ENCODE data around the gene TRIM44.

DNA sequence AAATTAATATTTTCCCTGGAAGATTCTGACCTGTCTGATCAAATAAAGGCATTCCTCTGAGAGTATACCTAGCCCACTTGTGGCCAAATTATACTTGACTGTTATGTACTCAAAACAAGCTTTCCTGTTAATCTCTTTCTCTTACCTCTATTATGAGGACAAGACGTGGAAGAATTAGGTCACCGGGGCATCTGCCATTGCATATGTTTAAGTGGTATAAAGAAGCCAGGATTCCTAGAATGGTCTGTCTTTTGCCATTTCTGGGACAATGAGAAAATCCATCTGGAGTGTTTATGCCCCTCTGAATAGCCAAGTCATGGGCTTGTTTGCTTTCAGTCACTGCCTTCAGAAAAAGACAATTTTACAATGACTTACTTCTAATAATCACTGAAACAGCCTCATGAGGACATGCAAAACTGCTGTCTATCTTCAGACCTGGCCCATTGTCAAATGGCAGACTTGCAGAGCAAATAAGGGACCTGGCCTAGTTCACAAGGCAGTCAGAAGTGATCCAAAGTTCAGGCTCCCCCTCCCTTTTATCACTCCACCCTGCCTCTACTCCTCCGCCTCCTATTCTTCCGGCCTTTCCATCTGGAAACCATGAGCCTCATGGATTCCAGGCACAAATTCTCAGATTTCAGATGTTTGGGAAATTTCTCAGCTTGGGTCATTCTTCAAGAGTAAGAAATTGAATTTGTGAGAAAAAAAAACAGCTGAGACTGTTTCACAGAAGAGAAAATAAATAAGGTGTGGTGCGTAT lies 153.2 kb downstream of the TRIM44 start:
- TF ChIP-seq CTCF (IDR thresholded peaks at IDR 0.05 in 2 of 3, conservative IDR thresholded peaks at IDR 0.05 in 1 of 3; ENCODE audit: control insufficient read depth in 2 of 3, extremely low read depth in 1 of 3, insufficient read depth in 1 of 3, low read depth in 3 of 3, low read length in 3 of 3) (no peak), POLR2AphosphoS5 (IDR thresholded peaks at IDR 0.05; ENCODE audit: low read length) (no peak), TAF1 (IDR thresholded peaks at IDR 0.05; ENCODE audit: borderline replicate concordance, low read depth, low read length) (no peak), TCF7 (IDR thresholded peaks at IDR 0.05; ENCODE audit: borderline replicate concordance) (no peak), MTA2 (IDR thresholded peaks at IDR 0.05; ENCODE audit: low read depth) (no peak), PBX3 (IDR thresholded peaks at IDR 0.05; ENCODE audit: insufficient replicate concordance, low read depth, low read length) (no peak), SP1 (IDR thresholded peaks at IDR 0.05; ENCODE audit: low read depth, low read length) (no peak), YY1 (IDR thresholded peaks at IDR 0.05; ENCODE audit: low read depth, low read length) (no peak), REST (IDR thresholded peaks at IDR 0.05; ENCODE audit: low read depth, low read length) (no peak), POLR2A (IDR thresholded peaks at IDR 0.05; ENCODE audit: low read depth, low read length) (no peak)
- TF ChIP-seq, protein P1, sequence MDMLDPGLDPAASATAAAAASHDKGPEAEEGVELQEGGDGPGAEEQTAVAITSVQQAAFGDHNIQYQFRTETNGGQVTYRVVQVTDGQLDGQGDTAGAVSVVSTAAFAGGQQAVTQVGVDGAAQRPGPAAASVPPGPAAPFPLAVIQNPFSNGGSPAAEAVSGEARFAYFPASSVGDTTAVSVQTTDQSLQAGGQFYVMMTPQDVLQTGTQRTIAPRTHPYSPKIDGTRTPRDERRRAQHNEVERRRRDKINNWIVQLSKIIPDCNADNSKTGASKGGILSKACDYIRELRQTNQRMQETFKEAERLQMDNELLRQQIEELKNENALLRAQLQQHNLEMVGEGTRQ (IDR thresholded peaks at IDR 0.05; ENCODE audit: borderline replicate concordance, low read depth, low read length) = no peak
